Activated naive CD4-positive, alpha-beta T cell treated with Interleukin-2 at 50 U/mL for 16 hours (primary cell): Measurements from ENCODE around the gene SCN4A.
"Not testable (repeated sequence)": the region's sequence is repeated elsewhere in the genome, so short reads cannot be mapped to it uniquely, and the experiment has no call there.

ENCODE experiments used
- DNase-seq: peaks from one replicate; pipeline ENCODE4 v3.0.0-alpha.2; 2020

Gene SCN4A

DNA sequence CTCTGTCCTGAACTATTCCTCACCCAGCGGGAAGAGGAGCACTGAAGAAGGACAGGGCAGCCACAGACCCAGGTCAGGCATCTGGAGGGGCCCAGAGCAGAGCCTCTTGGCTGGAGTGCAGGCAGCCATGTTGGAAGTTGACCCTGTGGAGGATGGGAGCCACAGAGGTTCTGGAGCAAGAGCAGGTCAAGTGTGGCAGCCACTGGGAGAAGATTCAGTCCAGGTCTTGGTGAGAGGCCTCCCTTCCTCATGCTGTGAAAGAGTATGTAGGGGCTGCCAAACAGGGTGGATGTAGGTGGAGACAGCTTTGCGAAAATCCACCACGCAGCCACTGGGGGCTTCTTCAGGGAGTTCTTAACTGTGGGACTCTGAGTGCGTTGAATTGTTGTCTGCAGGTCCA lies 40.0 kb downstream of the SCN4A start:
- no peak for DNase-seq

DNA sequence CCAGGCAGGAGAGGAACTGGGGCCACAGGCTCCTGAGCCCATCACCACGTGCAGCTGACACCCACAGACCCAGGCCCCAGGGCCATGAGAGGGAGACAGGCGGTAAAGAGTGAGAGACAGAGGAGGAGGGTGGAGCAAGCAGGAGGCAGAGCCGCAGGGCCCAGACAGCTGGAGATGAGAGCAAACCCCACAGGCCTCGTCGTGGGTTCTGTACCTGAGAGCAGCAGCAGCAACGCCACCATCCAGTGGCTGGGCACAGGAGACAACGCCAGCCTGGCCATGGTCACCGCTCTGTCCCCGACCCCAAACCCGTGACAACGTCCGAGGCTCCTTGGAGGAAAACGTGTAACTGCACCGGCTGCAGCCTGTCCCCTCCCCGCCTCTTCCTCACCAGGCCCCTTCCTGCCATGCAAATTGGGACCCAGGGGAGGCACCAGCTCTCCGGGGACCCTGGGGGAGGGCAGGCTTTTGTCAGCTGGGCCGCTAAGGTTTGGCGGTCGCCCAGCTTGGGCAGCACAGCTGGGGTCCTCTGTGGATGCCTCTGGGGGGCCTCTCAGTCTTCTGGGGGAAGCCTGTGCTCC lies 40.6 kb downstream of the SCN4A start, which contains the start of gene CD79B:
Gene CD79B, minus strand, starts transcription at position 351 of the 581 bp plus-strand sequence. Its CDS starts 70 bp downstream, at position 281.
- peak; percentile 40 for DNase-seq

DNA sequence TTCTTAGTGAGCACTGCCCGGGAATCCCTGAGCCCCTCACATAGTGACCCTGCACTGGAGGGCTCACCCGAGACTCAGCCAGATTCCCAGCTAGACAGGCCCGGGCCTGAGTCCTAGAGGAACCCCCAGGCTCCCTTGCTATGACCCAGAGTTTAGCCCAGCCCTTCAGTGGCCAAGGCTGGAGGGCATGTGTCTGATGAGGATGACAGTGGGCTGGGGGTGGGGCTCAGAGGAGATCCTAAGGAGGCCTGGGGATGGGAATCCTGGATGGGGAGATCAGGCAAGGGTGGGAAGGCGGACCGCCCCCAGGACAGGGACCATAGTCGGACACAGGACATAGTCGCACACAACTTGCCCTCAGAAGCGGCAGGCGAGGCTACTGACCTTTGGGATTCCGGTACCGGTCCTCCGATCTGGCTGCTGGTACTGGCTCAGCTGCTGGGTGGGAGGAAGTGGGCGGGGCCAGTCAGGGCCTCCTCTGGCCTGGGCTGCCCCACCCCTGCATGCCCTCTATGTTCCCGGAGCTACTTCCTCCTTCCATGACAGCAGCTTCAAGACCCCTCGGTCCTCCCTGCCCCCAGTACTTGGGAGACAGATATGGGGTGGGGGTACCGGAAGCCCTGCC lies 41.7 kb downstream of the SCN4A start:
- peak; percentile 60 for DNase-seq

DNA sequence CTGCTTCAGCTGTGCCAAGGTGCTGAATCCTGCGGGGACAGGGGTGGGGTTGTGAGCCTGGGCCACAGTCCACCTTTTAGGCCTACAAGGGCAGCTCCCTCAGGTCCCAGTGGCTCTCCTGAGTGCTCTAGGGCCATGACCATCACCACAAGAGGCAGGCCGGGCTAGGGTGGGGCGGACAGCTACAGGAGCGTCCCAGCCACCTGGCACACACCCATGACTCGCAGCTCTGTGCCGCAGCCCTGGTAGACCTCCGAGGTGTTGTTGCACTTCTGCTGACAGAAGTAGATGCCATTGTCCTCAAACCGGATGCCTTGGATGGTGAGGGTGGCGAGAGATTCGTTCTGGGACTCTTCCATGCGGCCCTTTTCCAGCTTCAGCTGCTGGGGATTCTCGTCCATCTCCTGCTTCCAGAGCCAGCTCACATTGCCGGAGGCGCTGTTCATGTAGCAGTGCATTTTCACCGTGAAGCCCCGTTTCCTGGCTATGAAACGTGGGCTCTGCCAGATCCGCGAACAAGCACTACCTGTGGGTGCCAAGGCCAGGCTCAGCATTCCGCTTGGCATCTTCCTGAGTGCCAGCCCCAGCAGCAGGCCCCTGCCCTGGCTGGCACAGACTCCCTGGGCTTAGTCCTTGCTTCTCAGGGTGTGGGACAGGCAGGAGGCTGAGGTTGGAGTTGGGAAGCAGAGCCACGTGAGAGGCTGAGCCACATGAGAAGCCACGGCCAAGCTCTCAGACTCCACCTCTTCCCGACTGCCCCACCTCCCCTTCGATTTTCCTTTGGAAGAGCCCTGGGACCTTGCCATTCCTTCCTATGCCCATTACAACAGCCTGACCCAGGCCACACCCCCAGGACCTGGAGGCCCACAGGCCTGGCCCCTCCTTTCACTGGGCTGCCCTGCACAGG lies 42.6 kb downstream of the SCN4A start:
- DNase-seq = no peak

DNA sequence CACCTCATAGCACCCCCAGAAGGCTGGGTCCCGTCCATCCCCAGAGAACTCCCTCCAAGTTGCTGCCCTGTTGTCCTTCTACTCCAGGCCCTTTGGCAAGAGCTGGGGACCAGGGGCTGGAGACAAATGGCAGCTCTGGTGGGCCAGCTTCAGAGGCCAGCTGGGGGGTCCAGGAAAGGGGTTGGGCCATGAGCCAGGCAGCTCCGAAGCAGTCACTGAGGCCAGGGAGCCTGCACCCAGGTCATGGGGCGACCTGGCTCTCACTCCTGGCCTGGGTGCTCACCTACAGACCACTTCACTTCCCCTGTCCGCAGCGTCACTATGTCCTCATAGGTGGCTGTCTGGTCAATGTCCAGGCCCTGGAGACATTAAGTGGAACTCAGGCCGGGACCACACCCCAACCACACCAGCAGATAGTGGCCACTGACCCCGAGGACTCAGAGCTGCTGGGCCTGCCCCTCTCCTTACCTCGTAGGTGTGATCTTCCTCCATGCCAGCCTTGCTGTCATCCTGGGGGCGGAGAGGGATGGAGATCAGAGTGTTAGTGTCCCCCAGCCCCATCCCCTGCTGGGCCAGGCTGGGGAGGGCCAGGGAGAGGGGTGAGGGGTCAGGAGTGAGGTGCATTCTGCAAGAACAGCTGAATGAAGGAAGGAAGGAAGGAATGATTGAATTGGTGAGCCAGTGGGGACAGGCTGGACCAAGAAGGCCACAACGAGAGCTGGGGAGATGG lies 43.6 kb downstream of the SCN4A start:
- DNase-seq = no peak

DNA sequence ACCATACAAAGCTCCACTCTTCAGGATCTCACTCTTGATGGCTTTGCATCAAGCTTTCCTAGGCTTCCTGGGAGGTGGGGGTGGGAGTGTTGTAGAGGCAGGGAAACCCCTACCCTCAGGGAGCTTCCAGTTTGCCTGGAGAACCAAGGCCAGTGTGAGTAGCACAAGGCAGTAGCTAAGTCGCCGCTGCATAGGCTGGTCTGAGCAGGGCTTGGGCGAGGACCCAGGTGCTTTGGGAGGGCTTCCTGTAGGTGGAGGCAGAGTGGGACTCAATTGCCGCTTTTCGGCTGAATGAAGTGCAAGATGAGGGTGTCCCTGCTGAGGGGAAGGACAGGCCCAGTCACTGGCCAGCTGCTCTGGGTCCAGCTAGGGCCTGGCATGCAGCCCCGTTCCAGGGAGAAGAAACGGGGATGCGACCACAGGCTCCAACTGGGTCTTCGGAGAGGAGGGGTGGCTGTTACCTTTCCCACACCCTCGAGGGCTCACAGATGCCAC lies 44.5 kb downstream of the SCN4A start:
- no peak for DNase-seq

DNA sequence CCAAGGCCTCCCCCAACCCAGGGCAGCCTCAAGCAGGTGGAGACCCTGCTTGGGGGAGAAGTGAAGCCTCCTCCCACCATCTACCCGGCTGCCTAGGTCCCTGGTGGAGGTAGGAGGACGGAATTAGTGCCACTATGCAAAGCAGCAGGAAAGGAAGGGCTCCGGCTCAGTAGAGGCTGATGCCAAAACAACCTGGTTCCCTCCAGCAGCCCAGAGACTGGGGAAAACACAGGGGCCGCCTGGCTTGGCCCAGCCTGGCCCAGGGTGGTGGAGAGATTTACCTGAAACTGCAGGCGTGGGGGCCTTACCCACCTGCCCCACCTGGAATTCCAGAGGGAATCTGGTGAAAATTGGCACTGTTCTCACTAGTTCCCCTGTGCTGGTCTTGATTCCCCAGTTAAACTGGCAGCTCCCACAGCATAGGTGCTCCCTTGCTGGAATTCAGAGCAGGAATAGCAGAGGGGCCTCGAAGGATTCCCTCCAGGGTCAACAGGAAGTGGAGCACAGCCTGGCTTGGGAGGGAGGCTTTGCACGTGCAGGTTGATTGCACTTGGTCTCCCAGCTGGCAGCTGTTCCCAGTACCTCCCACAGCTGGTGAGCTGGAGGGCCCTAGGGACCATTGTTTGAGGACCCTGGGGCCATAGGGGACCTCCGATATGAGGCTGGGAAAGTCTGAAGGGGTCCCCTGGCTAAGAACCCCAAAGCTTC lies 45.1 kb downstream of the SCN4A start:
- DNase-seq = no peak

DNA sequence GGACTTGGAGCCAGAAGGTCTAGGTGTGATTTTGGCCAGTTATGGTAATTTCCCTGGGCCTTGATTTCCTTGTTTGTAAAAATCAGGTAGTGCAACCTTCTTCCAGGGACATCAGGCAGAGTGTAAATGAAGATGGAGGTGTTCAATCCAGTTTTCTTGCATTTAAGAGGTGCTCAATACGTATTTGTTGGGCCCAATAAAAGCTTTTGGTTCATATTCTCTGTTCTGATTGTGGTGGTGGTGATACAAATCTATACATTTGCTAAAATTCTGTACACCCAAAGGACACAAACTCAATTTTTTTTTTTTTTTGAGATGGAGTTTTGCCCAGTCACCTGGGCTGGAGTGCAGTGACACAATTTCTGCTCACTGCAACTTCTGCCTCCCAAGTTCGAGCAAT lies 46.6 kb downstream of the SCN4A start:
- no peak for DNase-seq

DNA sequence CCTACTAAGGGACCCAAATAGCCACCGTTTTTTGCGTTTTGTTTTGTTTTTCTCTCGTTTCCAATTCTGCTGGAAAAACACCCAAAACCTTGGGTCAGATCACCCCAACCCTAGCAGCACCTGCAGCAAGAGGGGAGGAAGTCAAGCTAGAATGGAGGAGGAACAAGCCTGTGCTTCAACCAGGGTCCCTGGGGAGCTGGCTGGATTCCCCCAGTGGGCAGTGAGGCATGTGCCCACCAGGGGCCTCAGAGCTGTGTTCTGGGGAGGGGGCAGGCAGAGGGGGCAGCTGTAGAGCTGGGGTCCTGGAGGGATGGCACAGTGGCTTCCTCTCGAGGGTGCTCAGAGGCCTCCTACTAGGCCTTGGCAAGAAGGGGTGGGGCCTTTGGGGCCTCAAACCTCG lies 47.1 kb downstream of the SCN4A start:
- DNase-seq = no peak

DNA sequence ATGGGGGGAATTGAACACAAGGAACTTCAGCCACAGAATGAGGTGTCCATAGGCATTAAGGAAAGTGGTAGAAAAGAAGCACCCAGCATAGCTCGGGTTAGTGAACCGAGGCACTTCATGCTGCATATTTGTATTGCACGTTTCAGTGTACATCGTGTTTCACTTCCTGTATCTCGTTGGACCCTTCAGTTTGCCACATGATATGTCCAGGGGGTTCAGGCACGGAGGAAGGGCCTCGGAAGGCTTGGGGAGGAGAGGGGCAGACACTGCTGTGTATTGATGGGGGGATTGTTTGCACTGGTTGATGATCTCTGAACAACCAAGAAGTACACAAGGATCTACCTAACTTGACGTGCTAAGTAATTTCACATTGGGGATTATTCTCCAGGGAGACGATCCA lies 50.3 kb downstream of the SCN4A start:
- not testable (repeated sequence) for DNase-seq

DNA sequence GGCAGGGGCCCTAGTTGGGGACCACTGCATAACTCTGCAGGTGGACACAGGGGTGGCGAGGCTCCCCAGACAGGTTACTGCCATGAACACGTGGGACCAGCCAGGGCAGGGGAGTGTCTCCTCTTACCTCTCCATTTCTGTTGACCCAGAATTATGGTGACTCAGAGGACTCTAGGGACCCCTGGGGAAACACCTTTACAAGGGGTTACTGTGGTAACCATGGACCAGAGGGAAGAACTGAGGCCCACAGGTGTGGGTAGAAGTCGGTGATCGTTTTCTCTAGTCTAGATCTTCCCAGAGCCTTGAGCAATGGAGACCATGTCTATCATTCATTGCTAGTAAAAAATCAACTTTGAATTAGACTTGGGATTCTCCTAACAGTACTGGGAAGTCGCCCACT lies 51.9 kb downstream of the SCN4A start:
- DNase-seq = not testable (repeated sequence)

DNA sequence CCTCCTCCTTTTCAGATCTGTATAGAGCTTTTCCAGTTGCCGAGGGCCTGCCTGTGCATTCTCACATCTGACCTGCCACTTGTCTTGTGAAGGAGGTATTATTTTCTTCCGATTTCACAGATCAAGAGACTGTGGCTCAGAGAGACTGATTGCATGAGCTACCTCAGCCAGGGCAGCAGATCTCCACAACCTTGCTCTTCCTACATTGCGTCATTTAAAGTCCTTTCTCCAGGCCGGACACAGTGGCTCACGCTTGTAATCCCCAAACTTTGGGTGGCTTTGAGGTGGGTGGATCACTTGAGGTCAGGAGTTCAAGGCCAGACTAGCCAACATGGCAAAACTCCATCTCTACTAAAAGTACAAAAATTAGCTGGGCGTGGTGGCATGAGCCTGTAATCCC lies 52.7 kb downstream of the SCN4A start:
- DNase-seq = not testable (repeated sequence)

DNA sequence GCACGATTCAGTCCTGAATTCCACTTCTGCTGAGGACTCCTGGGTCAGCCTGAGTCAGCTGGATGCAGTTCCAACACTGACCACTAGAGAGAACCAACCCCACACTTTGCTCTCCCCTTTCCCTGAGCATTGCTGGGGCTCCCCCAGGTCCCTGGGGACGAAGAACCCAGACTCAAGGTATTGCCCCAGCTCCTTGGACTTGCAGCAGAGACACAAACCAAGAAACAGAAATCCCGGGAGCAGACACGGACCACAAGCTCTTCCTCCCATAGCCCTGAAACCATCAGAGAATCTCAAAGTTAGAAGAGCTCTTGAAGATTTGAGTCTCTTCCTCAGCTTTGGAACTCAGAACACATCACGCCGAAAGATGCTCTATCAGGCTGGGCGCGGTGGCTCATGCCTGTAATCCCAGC lies 53.4 kb downstream of the SCN4A start:
- peak; percentile 73 for DNase-seq

DNA sequence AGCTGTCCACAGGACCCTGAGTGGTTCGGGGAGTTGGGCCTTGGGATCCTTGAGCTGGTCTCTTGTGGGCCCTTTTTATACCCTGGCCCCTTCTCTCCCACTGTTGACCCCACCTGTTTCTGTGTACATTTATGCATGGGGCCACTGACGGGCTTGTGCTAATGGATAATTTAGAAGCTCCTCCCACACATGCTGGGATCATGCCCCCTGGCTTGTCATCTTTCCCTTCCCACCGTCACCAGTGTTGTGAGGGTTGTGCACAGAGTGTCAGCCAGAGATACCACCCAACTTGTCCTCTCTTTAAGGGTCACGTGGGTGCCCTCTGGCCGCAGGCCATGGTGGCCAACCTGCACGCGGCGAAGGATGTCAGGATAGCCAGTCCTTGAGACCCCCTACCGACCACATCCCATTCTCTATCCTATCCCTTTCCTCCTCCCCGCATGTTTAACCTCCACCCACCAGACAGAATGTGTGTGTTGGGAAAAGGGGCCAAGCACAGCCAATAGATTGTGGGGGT lies 53.9 kb downstream of the SCN4A start, which contains the start of gene GH1:
Gene GH1, minus strand, starts transcription at position 51 of the 517 bp plus-strand sequence. CDS start 63 bp downstream, outside the sequence.
- DNase-seq = not testable (repeated sequence)

DNA sequence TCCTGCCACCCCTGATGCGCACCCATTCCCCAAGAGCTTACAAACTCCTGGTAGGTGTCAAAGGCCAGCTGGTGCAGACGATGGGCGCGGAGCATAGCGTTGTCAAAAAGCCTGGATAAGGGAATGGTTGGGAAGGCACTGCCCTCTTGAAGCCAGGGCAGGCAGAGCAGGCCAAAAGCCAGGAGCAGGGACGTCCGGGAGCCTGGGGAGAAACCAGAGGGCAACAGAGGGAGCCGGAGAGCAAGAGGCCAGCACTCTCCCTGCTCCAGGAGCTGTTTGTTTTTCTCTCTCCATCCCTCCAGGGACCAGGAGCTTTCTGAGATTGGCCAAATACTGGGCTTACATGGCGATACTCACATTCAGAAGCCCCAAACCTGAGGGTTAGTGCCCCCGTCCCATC lies 54.4 kb downstream of the SCN4A start:
- no peak for DNase-seq

DNA sequence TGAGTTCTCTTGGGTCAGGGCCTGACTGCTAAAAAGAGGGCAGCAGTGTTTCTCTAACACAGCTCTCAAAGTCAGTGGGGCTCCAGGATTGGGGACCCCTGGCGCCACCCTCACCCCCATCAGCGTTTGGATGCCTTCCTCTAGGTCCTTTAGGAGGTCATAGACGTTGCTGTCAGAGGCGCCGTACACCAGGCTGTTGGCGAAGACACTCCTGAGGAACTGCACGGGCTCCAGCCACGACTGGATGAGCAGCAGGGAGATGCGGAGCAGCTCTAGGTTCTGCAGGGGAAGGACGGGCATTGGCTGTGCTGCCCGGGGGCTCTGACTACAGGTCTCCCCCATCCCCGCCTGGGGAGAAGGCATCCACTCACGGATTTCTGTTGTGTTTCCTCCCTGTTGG lies 55.1 kb downstream of the SCN4A start:
- no peak for DNase-seq

DNA sequence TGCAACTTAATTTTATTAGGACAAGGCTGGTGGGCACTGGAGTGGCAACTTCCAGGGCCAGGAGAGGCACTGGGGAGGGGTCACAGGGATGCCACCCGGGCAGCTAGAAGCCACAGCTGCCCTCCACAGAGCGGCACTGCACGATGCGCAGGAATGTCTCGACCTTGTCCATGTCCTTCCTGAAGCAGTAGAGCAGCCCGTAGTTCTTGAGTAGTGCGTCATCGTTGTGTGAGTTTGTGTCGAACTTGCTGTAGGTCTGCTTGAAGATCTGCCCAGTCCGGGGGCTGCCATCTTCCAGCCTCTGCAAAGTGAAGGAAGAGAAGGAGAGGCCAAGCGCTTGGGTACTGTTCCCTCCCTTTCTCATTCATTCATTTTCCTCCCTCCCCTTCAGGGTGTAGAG lies 55.5 kb downstream of the SCN4A start:
- not testable (repeated sequence) for DNase-seq

DNA sequence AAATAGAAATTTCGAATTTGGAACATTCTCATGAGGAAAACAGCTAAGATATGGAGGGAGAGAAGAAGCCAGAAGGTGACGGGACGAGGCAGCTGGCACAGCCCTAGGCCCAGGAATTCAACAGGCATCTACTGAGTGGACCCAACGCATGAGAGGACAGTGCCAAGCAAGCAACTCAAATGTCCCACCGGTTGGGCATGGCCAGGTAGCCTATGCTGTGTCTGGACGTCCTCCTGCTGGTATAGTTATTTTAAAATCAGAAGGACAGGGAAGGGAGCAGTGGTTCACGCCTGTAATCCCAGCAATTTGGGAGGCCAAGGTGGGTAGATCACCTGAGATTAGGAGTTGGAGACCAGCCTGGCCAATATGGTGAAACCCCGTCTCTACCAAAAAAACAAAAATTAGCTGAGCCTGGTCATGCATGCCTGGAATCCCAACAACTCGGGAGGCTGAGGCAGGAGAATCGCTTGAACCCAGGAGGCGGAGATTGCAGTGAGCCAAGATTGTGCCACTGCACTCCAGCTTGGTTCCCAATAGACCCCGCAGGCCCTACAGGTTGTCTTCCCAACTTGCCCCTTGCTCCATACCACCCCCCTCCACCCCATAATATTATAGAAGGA lies 56.0 kb downstream of the SCN4A start:
- DNase-seq = no peak

DNA sequence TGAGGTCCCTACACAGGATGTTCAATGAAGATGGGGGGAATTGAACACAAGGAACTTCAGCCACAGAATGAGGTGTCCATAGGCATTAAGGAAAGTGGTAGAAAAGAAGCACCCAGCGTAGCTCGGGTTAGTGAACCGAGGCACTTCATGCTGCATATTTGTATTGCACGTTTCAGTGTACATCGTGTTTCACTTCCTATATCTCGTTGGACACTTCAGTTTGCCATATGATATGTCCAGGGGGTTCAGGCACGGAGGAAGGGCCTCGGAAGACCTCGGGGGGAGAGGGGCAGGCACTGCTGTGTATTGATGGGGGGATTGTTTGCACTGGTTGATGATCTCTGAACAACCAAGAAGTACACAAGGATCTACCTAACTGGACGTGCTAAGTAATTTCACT lies 57.0 kb downstream of the SCN4A start:
- DNase-seq = not testable (repeated sequence)

DNA sequence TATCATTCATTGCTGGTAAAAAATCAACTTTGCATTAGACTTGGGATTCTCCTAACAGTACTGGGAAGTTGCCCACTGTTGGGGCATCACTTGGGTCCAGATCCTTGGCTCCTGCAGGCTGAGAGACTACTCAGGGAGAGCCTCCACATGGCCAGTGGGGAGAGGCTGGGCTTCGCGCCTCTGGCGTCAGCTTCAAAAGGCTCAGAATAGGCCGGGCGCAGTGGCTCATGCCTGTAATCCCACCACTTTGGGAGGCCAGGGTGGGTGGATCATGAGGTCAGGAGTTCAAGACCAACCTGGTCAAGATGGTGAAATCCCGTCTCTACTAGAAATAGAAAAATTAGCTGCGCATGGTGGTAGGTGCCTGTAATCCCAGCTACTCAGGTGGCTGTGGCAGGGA lies 58.2 kb downstream of the SCN4A start:
- no peak for DNase-seq

DNA sequence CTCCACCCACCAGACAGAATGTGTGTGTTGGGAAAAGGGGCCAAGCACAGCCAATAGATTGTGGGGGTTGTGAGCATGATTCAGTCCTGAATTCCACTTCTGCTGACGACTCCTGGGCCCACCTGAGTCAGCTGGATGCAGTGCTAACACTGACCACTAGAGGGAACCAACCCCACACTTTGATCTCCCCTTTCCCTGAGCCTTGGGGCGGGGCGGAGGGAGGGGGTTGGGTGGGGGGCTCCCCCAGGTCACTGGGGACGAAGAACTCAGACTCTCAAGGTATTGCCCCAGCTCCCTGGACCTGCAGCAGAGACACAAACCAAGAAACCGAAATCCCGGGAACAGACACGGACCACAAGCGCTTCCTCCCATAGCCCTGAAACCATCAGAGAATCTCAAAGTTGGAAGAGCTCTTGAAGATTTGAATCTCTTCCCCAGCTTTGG lies 61.0 kb downstream of the SCN4A start:
- DNase-seq = peak; percentile 68
